HG03571 (cell line): ENCODE data around the gene INTS6.

Experiments used
- ATAC-seq: cut with Tn5 transposase; IDR thresholded peaks from one replicate; pipeline ENCODE4 v1.9.1; 2021; ENCODE audit not compliant: unreplicated experiment

INTS6 gene, protein sequence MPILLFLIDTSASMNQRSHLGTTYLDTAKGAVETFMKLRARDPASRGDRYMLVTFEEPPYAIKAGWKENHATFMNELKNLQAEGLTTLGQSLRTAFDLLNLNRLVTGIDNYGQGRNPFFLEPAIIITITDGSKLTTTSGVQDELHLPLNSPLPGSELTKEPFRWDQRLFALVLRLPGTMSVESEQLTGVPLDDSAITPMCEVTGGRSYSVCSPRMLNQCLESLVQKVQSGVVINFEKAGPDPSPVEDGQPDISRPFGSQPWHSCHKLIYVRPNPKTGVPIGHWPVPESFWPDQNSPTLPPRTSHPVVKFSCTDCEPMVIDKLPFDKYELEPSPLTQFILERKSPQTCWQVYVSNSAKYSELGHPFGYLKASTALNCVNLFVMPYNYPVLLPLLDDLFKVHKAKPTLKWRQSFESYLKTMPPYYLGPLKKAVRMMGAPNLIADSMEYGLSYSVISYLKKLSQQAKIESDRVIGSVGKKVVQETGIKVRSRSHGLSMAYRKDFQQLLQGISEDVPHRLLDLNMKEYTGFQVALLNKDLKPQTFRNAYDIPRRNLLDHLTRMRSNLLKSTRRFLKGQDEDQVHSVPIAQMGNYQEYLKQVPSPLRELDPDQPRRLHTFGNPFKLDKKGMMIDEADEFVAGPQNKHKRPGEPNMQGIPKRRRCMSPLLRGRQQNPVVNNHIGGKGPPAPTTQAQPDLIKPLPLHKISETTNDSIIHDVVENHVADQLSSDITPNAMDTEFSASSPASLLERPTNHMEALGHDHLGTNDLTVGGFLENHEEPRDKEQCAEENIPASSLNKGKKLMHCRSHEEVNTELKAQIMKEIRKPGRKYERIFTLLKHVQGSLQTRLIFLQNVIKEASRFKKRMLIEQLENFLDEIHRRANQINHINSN

DNA sequence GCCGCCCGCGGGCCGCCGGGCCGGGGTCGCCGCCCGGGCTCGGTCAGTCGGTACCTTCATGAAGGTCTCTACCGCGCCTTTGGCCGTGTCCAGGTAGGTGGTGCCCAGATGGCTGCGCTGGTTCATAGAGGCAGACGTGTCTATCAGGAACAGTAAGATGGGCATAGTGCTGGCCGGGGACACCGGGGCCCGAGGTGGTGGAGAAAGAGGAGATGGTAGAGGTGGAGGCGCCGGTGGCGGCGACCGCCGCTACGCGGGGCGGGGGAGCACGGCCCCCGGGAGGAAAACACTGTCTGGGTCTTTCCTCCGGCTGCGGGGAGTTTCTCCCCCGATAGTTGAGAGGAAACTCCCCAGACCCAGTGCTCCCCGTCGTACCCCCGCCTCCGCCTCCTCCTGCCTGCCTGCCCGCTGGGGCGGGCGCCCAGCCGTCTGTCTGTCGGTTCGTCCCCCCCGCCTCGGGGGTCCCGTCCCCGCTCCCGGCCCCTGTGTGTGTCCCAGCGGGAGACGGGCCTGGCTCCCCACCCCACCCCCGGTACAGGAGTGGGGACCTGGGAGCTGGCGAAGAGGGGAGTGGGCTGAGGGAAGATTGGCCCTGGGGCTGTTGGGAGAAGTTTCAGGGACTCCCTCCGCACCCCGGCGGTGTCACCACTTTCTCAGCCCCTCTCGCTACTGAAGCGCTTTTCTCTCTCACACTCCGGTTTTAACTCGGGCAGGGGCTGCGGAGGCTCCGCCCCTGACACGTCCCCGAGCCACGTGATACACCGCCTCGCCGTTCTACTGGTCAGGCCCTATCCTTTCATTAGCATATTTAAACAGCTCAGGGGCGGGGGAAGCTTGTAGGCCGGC, at the start of gene INTS6:
Gene INTS6, minus strand, starts transcription at position 676 of the 846 bp plus-strand sequence. Its CDS starts 511 bp downstream, at position 165.
- peak; percentile 62 for ATAC-seq

DNA sequence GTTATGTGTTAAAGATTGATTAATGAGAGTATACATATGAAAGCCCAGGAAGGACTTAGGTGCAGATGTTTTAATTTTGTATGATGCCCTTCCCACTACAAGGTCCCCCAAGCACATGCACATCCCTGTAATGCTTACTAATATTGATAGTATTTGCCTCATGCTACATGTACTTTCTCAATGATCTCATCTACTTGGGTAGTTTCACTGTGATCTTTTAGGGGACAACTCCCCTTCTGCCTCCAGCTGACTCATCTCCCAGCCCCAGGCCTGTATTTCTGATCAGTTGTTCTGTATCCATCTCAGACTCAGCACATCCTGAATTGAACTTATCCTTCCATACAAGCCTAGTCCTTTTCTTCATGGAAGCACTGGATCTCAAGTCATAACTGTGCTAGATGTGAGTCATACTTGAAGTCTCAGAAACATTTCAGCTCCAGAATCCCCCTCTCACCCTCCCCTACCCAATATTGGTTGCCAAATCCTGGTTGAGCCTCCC, 49.4 kb upstream of the INTS6 start:
- ATAC-seq = peak; percentile 94

DNA sequence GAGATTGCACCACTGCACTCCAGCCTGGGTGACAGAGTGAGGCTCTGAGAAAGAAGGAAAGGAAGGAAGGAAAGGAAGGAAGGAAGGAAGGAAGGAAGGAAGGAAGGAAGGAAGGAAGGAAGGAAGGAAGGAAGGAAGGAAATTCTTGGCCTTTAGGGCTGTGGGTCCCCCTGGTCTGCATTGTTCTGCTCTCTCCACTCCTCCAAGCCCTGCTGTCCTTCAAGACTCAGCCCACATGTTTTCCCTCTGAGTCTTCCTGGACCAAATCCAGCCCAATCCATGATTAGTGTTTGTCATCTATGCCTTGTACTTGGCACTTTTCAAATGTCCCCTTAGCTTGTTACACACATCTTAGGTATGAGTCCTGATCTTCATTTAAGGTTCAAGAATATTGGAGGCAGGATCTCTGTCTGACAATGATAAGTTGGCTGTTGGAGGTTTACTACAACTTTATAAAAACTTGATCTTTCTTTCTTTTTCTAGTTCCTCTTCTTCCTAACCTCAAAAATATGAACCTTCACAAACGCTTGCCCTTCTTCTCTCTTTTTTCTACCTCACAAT, 48.8 kb upstream of the INTS6 start:
- ATAC-seq = no peak

DNA sequence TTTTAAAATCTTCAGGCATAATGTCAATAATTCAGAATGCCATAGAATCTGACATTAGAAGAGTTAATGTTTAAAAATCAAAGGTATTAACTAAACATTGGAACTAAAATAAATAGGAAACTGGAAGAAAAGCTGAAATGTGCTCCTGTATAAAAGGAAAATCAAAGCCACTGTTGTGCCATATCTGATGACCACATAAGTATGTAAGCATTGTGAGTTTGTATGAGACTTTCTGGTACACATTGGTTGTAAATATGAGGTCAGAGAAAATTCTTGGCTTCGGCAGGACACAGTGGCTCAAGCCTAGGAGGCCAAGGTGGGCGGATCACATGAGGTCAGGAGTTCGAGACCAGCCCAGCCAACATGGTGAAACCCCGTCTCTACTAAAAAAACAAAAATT, 48.3 kb upstream of the INTS6 start:
- no peak for ATAC-seq

DNA sequence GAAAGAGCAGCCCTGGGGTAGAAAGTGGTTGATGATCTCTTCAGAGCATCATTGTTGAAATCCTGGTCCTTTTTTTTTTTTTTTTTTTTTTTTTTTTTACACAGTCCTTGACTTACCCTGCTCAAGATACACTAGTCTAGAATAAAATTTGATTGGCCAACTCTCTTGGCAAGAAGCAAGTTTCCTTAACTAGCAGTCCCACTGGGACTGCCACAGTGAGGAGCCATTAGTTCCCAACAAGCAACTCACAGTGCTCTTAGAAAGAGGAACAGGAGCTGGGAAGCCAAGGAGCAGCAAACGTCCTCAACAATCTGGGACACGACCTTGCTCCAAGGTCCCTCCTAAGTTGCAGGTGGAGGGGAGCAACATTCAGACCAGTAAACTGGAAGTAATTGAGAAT, 47.9 kb upstream of the INTS6 start:
- no peak for ATAC-seq

DNA sequence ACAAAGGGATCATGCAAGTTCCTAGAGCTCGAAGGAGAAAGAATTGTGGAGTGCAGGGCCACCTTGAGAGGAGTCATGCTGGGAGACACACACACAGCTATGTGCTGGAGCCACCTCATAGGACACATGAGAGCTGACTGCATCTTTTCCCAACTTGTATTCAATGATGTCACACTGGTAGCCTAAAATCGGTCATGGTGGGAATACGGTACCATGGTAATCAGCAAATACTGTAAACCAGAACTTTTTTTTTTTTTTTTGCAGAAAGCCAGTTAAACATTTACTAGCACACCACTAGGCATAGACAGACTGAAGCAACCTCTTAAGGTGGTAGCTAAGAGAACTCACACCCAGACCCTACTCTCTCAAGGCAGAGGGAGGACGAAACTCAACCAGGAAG, 47.0 kb upstream of the INTS6 start:
- ATAC-seq = no peak

DNA sequence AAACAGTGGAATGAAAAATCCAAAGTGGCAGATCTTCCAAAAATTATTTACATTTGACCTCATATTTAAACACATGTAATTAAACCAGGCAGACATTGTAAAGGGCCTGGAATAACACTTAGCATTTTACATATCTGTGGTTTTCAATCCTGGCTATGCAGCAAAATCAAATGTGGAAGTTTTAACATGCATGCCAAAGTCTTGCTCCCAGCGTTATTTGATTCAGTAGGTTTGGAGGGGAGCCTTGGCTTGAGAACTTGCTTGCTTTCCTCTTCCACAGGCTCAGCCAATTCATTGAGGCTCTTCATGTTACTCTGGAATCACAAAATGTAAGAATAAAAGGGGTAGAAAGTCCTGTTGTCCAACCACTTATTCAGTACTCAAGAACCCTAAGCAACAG, 42.5 kb upstream of the INTS6 start:
- no peak for ATAC-seq

DNA sequence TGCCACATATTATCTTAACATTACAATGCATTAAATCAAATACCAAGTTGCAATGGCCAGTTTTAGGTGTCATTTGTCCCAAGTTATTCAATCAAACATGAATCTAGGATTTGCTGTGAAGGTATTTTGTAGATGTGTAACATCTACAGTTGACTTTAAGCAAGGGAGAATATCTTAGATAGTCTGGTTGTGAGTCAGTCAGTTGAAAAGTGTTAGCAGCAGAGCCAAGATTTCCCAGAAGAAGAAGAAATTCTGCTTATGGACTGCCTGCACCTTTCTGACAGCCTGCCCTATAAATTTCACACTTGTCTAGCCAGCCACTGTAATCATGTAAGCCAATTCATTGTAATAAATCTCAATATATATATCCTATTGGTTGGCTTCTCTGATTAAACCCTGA, 41.3 kb upstream of the INTS6 start:
- no peak for ATAC-seq

DNA sequence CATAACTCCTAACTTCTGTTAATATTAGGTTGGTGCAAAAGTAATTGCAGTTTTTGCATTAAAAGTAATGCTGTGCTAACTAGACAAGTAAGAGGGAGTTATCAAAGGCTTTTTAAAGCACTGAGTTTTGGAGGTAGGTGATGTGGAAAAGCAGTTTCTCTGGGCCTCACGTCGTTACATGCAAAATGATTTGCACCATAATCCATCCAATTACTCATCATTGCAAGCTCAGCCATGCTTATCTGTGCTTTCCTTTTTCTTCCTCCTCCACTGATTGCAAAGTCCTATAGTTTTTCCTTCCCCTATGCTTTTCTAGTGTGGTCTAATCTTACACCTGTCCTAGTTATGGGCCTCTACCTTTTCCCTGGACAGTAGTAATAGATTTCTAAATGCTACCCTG, 35.4 kb upstream of the INTS6 start:
- ATAC-seq = no peak

DNA sequence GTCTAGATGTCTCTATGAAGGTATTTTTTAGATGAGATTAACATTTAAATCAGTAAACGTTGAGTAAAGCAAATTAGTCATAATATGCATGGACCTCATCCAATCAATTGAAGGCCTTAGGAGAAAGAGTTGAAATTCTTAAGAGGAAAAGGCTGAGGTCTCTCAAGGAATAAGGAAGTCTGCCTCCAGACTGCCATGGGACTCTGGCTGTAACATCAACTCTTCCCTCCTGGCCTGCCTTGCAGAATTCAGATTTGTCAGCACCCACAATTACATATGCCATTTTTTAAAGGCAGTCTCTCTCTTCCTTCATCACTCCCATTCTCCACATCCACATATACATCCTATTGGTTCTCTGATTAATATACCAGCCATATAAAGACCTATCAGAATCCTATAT, 28.8 kb upstream of the INTS6 start:
- ATAC-seq = no peak

DNA sequence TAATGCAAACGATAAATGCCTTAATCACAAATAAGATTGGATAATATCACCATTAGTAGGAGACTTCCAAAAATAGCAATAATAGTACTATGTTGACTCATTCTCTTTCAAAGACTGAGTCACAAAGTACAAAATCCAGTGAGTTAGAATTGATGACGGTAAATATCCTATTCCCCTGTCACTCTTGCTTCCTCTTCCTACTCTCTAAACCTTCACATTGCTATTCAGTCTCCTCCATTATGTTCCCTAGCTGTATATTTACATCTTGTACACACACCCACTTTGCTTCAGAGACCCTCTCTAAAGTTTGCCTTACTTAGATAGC, 26.3 kb upstream of the INTS6 start:
- no peak for ATAC-seq

DNA sequence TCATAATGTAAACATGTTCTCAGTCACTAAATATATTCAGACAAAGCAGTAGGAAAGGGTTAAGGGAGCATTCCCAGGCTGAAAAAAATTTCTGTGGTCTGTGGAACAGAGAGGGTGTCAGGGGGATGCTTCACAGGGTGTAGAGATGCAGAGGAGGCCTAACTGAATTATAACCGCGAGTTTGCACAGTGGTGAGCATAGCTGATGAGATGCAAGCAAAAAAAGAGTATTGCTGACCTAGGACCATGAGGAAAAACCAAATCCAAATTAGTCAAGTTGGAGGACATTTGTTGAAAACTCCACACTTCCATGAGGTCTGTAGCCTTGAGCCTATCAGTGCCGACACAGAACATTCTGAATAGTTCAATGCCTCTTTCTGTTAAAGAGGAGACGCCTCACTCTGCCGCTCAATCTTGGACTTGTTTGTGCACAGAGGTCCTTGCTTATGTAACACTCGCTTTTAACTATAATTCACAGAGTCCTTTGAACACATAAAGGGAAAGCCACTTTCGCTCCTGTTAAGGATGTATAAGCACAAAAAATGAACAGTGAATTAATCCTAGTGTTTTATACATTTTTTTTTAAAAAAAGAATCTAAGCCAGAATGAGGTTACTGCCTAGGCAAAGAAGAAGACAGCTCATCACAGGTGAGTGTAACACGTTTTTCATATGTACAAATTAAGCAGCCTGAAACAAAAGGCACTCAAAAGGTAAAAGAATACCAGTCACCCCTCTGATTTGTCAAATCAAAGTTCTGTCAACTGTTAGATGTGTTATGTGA, 25.8 kb upstream of the INTS6 start:
- ATAC-seq = no peak

DNA sequence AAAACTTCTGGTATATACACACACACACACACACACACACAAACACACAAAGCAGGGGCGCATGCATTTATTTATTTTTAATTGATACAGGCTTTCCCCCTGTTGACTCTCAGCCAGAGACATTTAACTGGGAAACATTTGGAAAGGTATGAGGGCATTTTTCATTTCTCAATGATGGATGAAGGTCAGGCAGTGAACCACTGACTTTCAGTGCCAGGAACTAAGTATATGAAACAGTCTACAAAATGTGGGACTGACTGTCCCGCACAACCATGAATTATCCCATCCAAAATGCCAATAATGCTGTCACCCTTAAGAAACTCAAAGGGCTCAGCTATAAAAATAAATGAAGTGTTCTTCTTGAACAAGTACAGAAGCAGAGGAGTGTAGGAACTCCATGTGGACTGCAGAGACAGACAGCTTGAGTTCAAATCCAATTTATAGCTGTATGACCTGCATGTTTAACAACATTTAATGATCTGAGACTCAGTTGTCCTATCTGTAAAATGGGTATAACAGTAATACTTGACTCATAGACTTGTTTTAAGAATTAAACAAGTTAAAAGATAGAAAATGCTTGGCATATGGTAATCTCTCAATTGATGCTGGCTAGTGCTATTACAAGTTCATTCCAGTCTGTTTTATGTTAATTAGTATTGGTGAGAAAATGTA, 25.0 kb upstream of the INTS6 start:
- ATAC-seq = no peak

DNA sequence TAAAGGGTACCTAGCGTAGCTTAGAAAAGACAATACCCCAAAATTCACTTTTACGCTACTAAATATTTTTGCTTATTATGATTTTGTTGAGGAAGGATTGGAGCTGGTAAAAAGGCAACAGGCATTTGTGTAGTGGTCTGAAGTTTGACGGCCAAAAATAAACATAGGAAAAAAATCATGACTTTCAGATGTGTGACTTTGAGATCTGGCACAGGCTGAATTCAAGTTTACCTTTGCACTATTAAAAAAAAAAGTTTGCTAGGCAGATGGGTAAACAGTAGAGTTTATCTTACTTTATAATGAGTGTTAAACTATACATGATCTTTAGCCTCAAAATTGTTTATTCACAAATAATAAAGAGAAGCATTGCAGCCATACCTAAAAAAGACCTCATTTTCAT, 24.3 kb upstream of the INTS6 start:
- ATAC-seq = no peak

DNA sequence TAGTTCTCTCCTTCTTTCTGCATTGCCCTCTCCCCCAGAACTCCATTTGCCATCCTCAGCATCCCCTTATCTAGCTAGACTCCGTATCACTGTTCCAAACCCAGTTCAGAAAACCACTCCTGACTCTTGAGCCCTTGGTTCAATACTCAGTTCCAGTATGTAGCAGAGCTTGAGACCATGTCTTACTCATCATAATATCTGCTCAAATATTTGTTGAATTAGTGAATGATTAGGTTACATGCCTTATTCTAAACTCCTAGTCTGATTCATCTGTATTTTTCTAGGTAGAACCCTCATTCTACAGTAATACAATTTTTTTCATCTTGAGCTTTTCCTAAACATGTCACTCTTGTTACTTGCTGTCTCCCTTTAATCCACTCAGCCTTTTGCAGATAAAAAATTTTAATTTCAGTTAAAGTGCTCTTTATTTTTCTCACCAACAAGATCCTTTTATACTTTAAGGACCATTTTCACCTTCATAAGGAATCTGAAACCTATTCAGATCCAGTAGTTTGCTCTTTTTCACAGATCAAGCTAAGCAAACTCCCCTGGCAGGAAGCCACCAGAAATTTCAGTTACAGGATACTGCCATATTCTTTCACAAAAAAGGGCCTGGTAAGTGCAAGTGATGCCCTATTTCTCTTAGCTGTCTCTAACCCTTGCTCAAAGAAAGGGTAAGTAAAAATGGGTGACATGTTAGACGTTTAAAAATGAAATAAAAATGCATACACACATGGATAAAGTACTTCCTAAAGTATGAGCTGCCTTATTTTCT, 23.1 kb upstream of the INTS6 start:
- no peak for ATAC-seq

DNA sequence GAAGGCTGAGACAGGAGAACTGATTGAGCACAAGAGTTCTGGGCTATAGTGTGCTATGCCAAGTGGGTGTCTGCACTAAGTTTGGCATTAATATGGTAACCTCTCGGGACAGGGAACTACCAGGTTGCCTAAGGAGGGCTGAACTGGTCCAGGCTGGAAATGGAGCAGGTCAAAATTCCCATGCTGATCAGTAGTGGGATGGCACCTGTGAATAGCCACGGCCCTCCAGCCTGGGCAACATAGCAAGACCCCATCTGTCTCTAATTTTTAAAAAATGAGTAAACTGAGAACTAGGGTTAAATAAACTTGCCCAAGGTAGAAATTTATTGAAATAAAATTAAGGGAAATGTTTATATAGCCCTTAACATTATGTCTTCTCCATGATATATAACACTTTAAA, 17.0 kb upstream of the INTS6 start:
- no peak for ATAC-seq

DNA sequence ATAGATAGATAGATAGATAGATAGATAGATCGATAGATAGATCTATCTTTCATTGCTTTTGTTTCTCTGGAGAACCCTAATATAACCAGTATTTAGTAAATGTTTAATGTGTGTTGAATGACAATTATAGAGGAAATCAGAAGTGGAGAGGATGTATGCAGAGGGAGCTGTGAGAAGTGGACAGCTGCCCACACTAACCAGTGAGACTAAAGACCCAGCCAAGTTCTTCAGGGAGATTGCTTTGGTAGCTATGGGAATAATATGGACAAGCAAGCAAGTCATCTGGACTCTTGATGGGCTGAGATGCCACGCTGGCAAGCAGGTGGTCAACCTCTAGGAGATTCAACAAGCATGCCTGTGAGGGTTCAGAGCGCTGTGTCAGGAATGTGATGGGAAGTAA, 14.9 kb upstream of the INTS6 start:
- ATAC-seq = no peak

DNA sequence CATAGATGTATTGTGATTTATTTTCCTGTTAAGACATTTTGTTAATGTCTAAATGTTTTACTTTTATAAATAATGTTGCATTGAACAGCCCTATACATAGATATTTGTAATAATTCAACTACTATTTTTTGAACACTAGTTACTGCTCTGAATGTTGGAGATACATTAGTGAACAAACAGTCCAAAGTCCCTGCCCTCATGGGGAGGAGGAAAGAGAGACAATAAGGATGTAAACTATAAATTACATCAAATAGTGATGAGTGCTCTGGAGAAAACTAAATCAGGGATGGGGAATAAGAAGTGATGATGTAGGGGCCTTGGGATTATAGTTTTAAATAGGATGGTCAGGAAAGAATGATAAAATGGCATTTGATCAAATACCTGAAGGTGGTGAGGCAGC, 12.3 kb upstream of the INTS6 start:
- no peak for ATAC-seq
